H1 (cell line): ENCODE measurements around the gene COL26A1. TPM values are rescaled to one million over a fixed set of nuclear protein-coding genes. Genes with fewer than 3 reads are reported as not detected.

Source experiments
- CTCF ChIA-PET: fragments of 300-600 bp; sonication (Branson Sonifier 250); formaldehyde crosslinking; loops from one replicate; lab custom pipeline; 2021; ENCODE audit not compliant: partially characterized antibody; lab: Charles Lee
- POLR2A ChIA-PET: fragments of 300-600 bp; sonication (Branson Sonifier 250); formaldehyde crosslinking; loops from one replicate; lab custom pipeline; 2021; ENCODE audit warnings: inconsistent platforms; ENCODE audit not compliant: partially characterized antibody; lab: Charles Lee
- DNase-seq, 2 experiments: peaks; one replicate each; pipeline versions ENCODE4 v3.0.0 to v3.0.0-alpha.2; 2010 to 2022; ENCODE audit warnings: low spot score in 2 of 2, low read depth in 1 of 2, mixed read lengths in 1 of 2
- FAIRE-seq: peaks from 2 replicates; lab custom pipeline; 2011; peaks lifted over from hg19 to GRCh38; lab: Jason Lieb, UNC
- H2AFZ ChIP-seq: 2 replicates; pipeline ENCODE4 v1.8.1; 2012; ENCODE audit warnings: low read length, inconsistent platforms
- H2AK5ac ChIP-seq: 2 replicates; pipeline ENCODE4 v1.6.1; 2013; ENCODE audit warnings: low read depth, low read length
- H2BK120ac ChIP-seq: replicated peaks from 2 replicates; pipeline ENCODE3; 2013; ENCODE audit warnings: low read depth, low read length, inconsistent platforms
- H2BK12ac ChIP-seq: 2 replicates; pipeline ENCODE4 v1.6.1; 2013; ENCODE audit warnings: low read depth, low read length
- H2BK15ac ChIP-seq: 2 replicates; pipeline ENCODE4 v1.6.1; 2013; ENCODE audit warnings: low read length
- H2BK20ac ChIP-seq: 2 replicates; pipeline ENCODE4 v1.6.1; 2013; ENCODE audit warnings: low read length
- H2BK5ac ChIP-seq: 2 replicates; pipeline ENCODE4 v1.6.1; 2013; ENCODE audit warnings: low read depth, low read length
- H3K14ac ChIP-seq: 2 replicates; pipeline ENCODE4 v1.6.1; 2013; ENCODE audit warnings: inconsistent platforms; ENCODE audit not compliant: insufficient read length
- H3K18ac ChIP-seq: 2 replicates; pipeline ENCODE4 v1.6.1; 2013; ENCODE audit warnings: low read length; ENCODE audit errors: extremely low read depth
- H3K23ac ChIP-seq: 2 replicates; pipeline ENCODE4 v1.6.1; 2013; ENCODE audit warnings: inconsistent platforms; ENCODE audit not compliant: insufficient read length
- H3K23me2 ChIP-seq: 2 replicates; pipeline ENCODE4 v1.6.1; 2013; ENCODE audit warnings: low read depth, low read length
- H3K27ac ChIP-seq: 2 replicates; pipeline ENCODE4 v1.6.1; 2011; ENCODE audit warnings: low read depth, low read length, inconsistent platforms
- H3K27me3 ChIP-seq, 4 experiments: replicated peaks in 1 of 4; 1 replicate in 1 of 4; 2 replicates in 3 of 4; pipeline versions ENCODE4 v1.6.1 to v1.8.1; 2011 to 2013; ENCODE audit warnings: low read length in 3 of 4, mild to moderate bottlenecking in 3 of 4, inconsistent platforms in 2 of 4, mixed read lengths in 2 of 4, moderate library complexity in 1 of 4; ENCODE audit not compliant: control insufficient read depth in 3 of 4, insufficient read depth in 3 of 4; ENCODE audit errors: extremely low read depth in 1 of 4
- H3K36me3 ChIP-seq, 4 experiments: 2 replicates each; pipeline versions ENCODE4 v1.6.1 to v1.8.1; 2011 to 2013; ENCODE audit warnings: mild to moderate bottlenecking in 4 of 4, low read length in 3 of 4, moderate library complexity in 2 of 4, control low read depth in 1 of 4, inconsistent platforms in 1 of 4; ENCODE audit not compliant: insufficient read depth in 4 of 4, control insufficient read depth in 2 of 4
- H3K4ac ChIP-seq: replicated peaks from 2 replicates; pipeline ENCODE3; 2013; ENCODE audit warnings: low read length, low read depth, mixed read lengths, inconsistent platforms; ENCODE audit not compliant: insufficient read length
- H3K4me1 ChIP-seq, 4 experiments: replicated peaks in 1 of 4; 1 replicate in 1 of 4; 2 replicates in 3 of 4; pipeline versions ENCODE4 v1.6.1 to v1.8.1; 2011 to 2013; ENCODE audit warnings: low read length in 3 of 4, inconsistent platforms in 2 of 4, mixed read lengths in 1 of 4; ENCODE audit not compliant: insufficient read depth in 4 of 4, control insufficient read depth in 3 of 4
- H3K4me2 ChIP-seq, 2 experiments: 2 replicates each; pipeline versions ENCODE4 v1.6.1 to v1.8.1; 2011 to 2013; ENCODE audit warnings: low read depth in 2 of 2, low read length in 2 of 2, control low read depth in 1 of 2, inconsistent platforms in 1 of 2, mild to moderate bottlenecking in 1 of 2; ENCODE audit not compliant: insufficient read depth in 1 of 2
- H3K4me3 ChIP-seq, 4 experiments: fragments of 200-600, 300-600 bp in 1 of 4; sonication (generic), shearing (Covaris generic), sonication (Bioruptor Twin) in 1 of 4; 2 replicates each; pipeline versions ENCODE4 v1.5.1 to v1.8.1; 2011 to 2016; ENCODE audit warnings: low read length in 4 of 4, low read depth in 3 of 4, control low read depth in 2 of 4, inconsistent platforms in 2 of 4, mild to moderate bottlenecking in 2 of 4, mixed read lengths in 1 of 4, moderate library complexity in 1 of 4; ENCODE audit not compliant: insufficient read depth in 2 of 4; ENCODE audit errors: extremely low read depth in 1 of 4
- H3K56ac ChIP-seq: replicated peaks from 2 replicates; pipeline ENCODE3; 2013; ENCODE audit warnings: low read depth, mild to moderate bottlenecking, mixed read lengths, low read length, inconsistent platforms; ENCODE audit not compliant: insufficient read length
- H3K79me1 ChIP-seq: 2 replicates; pipeline ENCODE4 v1.6.1; 2013; ENCODE audit warnings: low read depth, low read length, control low read depth
- H3K79me2 ChIP-seq, 2 experiments: 2 replicates each; pipeline versions ENCODE4 v1.6.1 to v1.8.1; 2012 to 2013; ENCODE audit warnings: low read length in 2 of 2, mild to moderate bottlenecking in 2 of 2, inconsistent platforms in 1 of 2; ENCODE audit not compliant: insufficient read depth in 2 of 2, control insufficient read depth in 1 of 2
- H3K9ac ChIP-seq, 4 experiments: replicated peaks in 1 of 4; 1 replicate in 1 of 4; 2 replicates in 3 of 4; pipeline versions ENCODE4 v1.6.1 to v1.8.1; 2011 to 2013; ENCODE audit warnings: low read depth in 3 of 4, low read length in 3 of 4, control low read depth in 2 of 4, mild to moderate bottlenecking in 2 of 4, moderate library complexity in 2 of 4, inconsistent platforms in 1 of 4; ENCODE audit errors: extremely low read depth in 1 of 4
- H3K9me3 ChIP-seq, 2 experiments: 2 replicates each; pipeline versions ENCODE4 v1.6.1 to v1.8.1; 2012 to 2013; ENCODE audit warnings: mild to moderate bottlenecking in 2 of 2, moderate library complexity in 2 of 2, control low read depth in 1 of 2, inconsistent platforms in 1 of 2, low read depth in 1 of 2, low read length in 1 of 2, mixed read lengths in 1 of 2; ENCODE audit not compliant: insufficient read depth in 2 of 2
- H4K20me1 ChIP-seq, 2 experiments: replicated peaks in 1 of 2; 2 replicates each; pipeline versions ENCODE3 to v1.8.1; 2011 to 2013; ENCODE audit warnings: inconsistent platforms in 2 of 2, low read length in 2 of 2, mild to moderate bottlenecking in 1 of 2; ENCODE audit not compliant: insufficient read depth in 2 of 2, control insufficient read depth in 1 of 2
- H4K5ac ChIP-seq: 2 replicates; pipeline ENCODE4 v1.6.1; 2013; ENCODE audit warnings: low read length, low read depth, mixed read lengths, inconsistent platforms; ENCODE audit not compliant: insufficient read length
- H4K8ac ChIP-seq: 2 replicates; pipeline ENCODE4 v1.8.0; 2013; ENCODE audit warnings: mild to moderate bottlenecking, moderate library complexity, low read length, inconsistent platforms; ENCODE audit not compliant: insufficient read depth; ENCODE audit errors: extremely low read depth
- H4K91ac ChIP-seq: replicated peaks from 2 replicates; pipeline ENCODE3; 2013; ENCODE audit warnings: low read length, mixed read lengths, inconsistent platforms; ENCODE audit not compliant: insufficient read length
- BRCA1 ChIP-seq: IDR thresholded peaks from 2 replicates; pipeline ENCODE4 v1.6.1; 2012; ENCODE audit warnings: low read depth, low read length, improper control_type of control experiment
- CBX8 ChIP-seq: fragments of 300-800, 300-1000 bp; sonication (generic); IDR thresholded peaks from 2 replicates; pipeline ENCODE4 v1.7.1; 2016; ENCODE audit warnings: low read depth, low read length, borderline replicate concordance
- EGR1 ChIP-seq: IDR thresholded peaks from 2 replicates; pipeline ENCODE4 v1.6.1; 2011; ENCODE audit warnings: low read depth, low read length, borderline replicate concordance
- EP300 ChIP-seq, 2 experiments: IDR thresholded peaks; 1 replicate in 1 of 2; 2 replicates in 1 of 2; pipeline ENCODE4 v1.6.1; 2011 to 2012; ENCODE audit warnings: low read depth in 2 of 2, low read length in 2 of 2, mild to moderate bottlenecking in 2 of 2, borderline replicate concordance in 1 of 2, inconsistent platforms in 1 of 2, moderate library complexity in 1 of 2
- EZH2 ChIP-seq: fragments of 200-600 bp; sonication (generic); IDR thresholded peaks from 2 replicates; pipeline ENCODE4 v1.7.1; 2012; ENCODE audit warnings: low read depth, mild to moderate bottlenecking, moderate library complexity, low read length, inconsistent platforms; ENCODE audit not compliant: severe bottlenecking
- KDM1A ChIP-seq: fragments of 200-600, 300-600 bp; sonication (generic); IDR thresholded peaks from 2 replicates; pipeline ENCODE4 v1.7.1; 2016; ENCODE audit warnings: mild to moderate bottlenecking, low read length, borderline replicate concordance
- NRF1 ChIP-seq: IDR thresholded peaks from 2 replicates; pipeline ENCODE4 v1.6.1; 2011; ENCODE audit warnings: mild to moderate bottlenecking, low read depth, low read length, improper control_type of control experiment
- RNF2 ChIP-seq: fragments of 200-900, 300-1000 bp; sonication (generic); IDR thresholded peaks from 2 replicates; pipeline ENCODE4 v1.7.1; 2016; ENCODE audit warnings: borderline replicate concordance, low read depth, mild to moderate bottlenecking, antibody characterized with exemption, low read length; ENCODE audit not compliant: poor library complexity, severe bottlenecking; ENCODE audit errors: missing control alignments
- SP1 ChIP-seq: IDR thresholded peaks from 2 replicates; pipeline ENCODE4 v1.6.1; 2011; ENCODE audit warnings: low read depth, low read length
- WGBS, 2 experiments: shearing (Covaris generic) in 1 of 2; methylation state at CpG; one replicate each; pipeline versions ENCODE4 v1.1.6 to v1.1.7; 2013 to 2015; ENCODE audit warnings: low lambda C conversion rate in 2 of 2, mixed read lengths in 2 of 2, inconsistent platforms in 1 of 2, low coverage in 1 of 2, missing lambda C conversion rate in 1 of 2; ENCODE audit not compliant: insufficient replicate concordance in 2 of 2, insufficient coverage in 1 of 2, insufficient read length in 1 of 2; ENCODE audit errors: extremely low coverage in 1 of 2, missing lambda C conversion rate in 1 of 2; 5-methylcytosine and 5-hydroxymethylcytosine counted together
- polyA plus RNA-seq, 7 experiments: library from polyadenylated mRNA; depleted of rRNA in 3 of 7; stranded (reverse) in 5 of 7; unstranded in 2 of 7; fragments of >200 nt in 5 of 7; fragments of 200-250 nt in 2 of 7; gene quantifications; 1 replicate in 5 of 7; 2 replicates in 1 of 7; 4 replicates in 1 of 7; pipeline versions ENCODE4 v1.2.1 to v1.2.3, GENCODE V29; 2011 to 2013; ENCODE audit warnings: missing spikeins in 2 of 7, mixed read lengths in 2 of 7
- total RNA-seq: library from RNA; stranded (reverse); fragmentation: NEBNext Ultra II Directional; extraction: Animal tissue kit (Norgen Biotek cat#: 25700); gene quantifications from 2 replicates; pipeline ENCODE4 v1.2.1, GENCODE V29; 2021
- TF ChIP-seq, protein P1 (sequence below), 3 experiments: IDR thresholded peaks; 1 replicate in 2 of 3; 2 replicates in 1 of 3; pipeline versions ENCODE4 v1.5.1 to v1.6.1; 2011; ENCODE audit warnings: low read length in 3 of 3, mild to moderate bottlenecking in 3 of 3, inconsistent platforms in 2 of 3, low read depth in 1 of 3, moderate library complexity in 1 of 3; ENCODE audit not compliant: insufficient read depth in 1 of 3; ENCODE audit errors: control extremely low read depth in 1 of 3

The COL26A1 gene
- total and polyA plus RNA-seq, 2 of the 8 experiments (the other 6 are each of a cell fraction or from before 2014, with no cell fraction given), result 51.1 to 68.8 TPM

DNA sequence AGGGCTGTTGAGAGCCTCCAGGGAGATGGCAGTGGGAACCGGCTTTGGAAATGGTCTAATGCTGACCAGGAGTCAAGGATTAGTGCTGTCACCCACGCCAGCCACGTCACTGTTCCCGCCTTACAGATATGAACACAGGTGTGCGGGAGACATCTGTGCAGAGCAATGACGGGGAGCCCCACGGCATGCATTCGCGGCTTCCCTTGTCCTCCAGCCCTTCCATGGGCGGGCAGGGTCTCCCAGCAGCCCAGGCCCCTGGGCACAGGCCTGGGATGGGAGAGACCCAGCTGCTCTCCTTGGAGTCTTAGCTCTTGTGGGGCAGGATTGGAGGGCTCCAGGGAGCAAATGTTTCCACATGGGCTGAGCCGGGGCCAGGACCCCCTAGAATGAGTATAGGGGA lies 172.2 kb downstream of the COL26A1 start:
- Histone ChIP-seq H2BK120ac (no peak overlapping the region), H4K5ac (no peak overlapping the region), H3K23ac (no peak overlapping the region), H2BK20ac (no peak overlapping the region), H3K27me3 (no peaks in the 10 kb centered on the region), H3K56ac (no peak overlapping the region), H3K4me1 (no peaks in the 10 kb centered on the region; a peak in 2 of 7 replicates), H3K14ac (no peak overlapping the region), H3K9me3 (no peaks in the 10 kb centered on the region), H2BK12ac (no peak overlapping the region), H4K20me1 (peaks cover 0 to 5% of the 10 kb centered on the region in 2 experiments), H3K36me3 (no peaks in the 10 kb centered on the region), H3K4me2 (no peak overlapping the region), H3K27ac (no peak overlapping the region), H3K4ac (no peak overlapping the region), H3K18ac (no peak overlapping the region), H3K9ac (no peak overlapping the region), H4K91ac (no peak overlapping the region), H2BK15ac (no peak overlapping the region), H2AK5ac (no peak overlapping the region), H4K8ac (no peak overlapping the region), H3K23me2 (no peaks in the 10 kb centered on the region; the same call in 1 of the 2 replicates), H3K79me1 (0 out of 2 replicates have a peak, but pooled peaks cover 4% of the 10 kb centered on the region), H2BK5ac (no peak overlapping the region), H3K4me3 (no peak overlapping the region), H2AFZ (no peak overlapping the region), H3K79me2 (no peaks in the 10 kb centered on the region)
- ChIA-PET POLR2A (interaction anchor here (1.3 to 1.8 kb wide), 2 partner anchors 9 to 26 kb away, joined by 3 to 5 read pairs; no protein-coding TSS in a partner anchor), CTCF (interaction anchor here (0.6 to 1.2 kb wide), 5 partner anchors 27 to 702 kb away, joined by 3 to 4 read pairs (median 3); no protein-coding TSS in a partner anchor)
- 90% methylated on average over 8 of the region's 11 CpGs; no CpG with 5 or more reads in 1 of the 2 experiments for WGBS, 2 experiments
- FAIRE-seq (no peak), DNase-seq (no peak)
- TF ChIP-seq KDM1A (no peak), EGR1 (no peak), EP300 (IDR thresholded peaks at IDR 0.05; ENCODE audit: borderline replicate concordance in 1 of 2, low read depth in 2 of 2, low read length in 2 of 2) (no peak), SP1 (no peak), BRCA1 (no peak), CBX8 (no peak), RNF2 (no peak), NRF1 (no peak), EZH2 (no peak)
- TF ChIP-seq, protein P1, sequence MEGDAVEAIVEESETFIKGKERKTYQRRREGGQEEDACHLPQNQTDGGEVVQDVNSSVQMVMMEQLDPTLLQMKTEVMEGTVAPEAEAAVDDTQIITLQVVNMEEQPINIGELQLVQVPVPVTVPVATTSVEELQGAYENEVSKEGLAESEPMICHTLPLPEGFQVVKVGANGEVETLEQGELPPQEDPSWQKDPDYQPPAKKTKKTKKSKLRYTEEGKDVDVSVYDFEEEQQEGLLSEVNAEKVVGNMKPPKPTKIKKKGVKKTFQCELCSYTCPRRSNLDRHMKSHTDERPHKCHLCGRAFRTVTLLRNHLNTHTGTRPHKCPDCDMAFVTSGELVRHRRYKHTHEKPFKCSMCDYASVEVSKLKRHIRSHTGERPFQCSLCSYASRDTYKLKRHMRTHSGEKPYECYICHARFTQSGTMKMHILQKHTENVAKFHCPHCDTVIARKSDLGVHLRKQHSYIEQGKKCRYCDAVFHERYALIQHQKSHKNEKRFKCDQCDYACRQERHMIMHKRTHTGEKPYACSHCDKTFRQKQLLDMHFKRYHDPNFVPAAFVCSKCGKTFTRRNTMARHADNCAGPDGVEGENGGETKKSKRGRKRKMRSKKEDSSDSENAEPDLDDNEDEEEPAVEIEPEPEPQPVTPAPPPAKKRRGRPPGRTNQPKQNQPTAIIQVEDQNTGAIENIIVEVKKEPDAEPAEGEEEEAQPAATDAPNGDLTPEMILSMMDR (IDR thresholded peaks at IDR 0.05; ENCODE audit: control extremely low read depth in 1 of 3, insufficient read depth in 1 of 3, low read depth in 1 of 3, low read length in 3 of 3), result no peak
